Activated effector memory CD4-positive, alpha-beta T cell treated with Interleukin-2 at 50 U/mL for 16 hours (primary cell): ENCODE measurements around the gene USE1.

Experiments
- DNase-seq: peaks from one replicate; pipeline ENCODE4 v3.0.0-alpha.2; 2020

Gene USE1

GRCh38 chr19:17259118-17259780, 44.1 kb downstream of the USE1 start:
- no peak for DNase-seq

GRCh38 chr19:17259934-17260333, 44.8 kb downstream of the USE1 start:
- DNase-seq: no peak

- DNase-seq: peak; percentile 81
These were observed 45.7 kb downstream of the USE1 start for GRCh38 chr19:17260842-17261325.

GRCh38 chr19:17262557-17262956, 47.4 kb downstream of the USE1 start:
- no peak for DNase-seq

- DNase-seq: no peak
These were observed 48.8 kb downstream of the USE1 start for GRCh38 chr19:17263712-17264640.

DNA sequence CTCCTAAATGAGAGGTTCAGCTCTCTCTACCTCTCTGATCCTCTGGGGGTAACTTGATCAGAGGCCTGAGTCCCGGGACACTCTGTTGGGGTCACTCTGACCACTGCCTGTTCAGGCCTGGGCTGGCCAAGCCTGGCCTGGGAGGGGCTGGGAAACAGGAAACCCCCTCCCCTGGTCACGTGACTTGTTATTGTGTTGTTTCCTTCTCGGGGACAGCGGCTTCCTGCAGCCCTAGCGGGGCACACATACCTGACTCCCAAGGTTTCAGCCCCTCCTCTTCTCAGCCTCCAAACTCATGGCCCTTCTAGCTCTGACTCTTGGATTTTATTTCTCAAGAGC, 49.5 kb downstream of the USE1 start, which contains the start of gene USHBP1:
TSS of gene USHBP1 (minus strand) at position 105 of the 339 bp plus-strand sequence. CDS start 446 bp downstream, outside the sequence.
- DNase-seq: no peak

GRCh38 chr19:17266026-17266425, 50.9 kb downstream of the USE1 start:
- DNase-seq: no peak

GRCh38 chr19:17266589-17266974, 51.4 kb downstream of the USE1 start:
- DNase-seq: no peak

GRCh38 chr19:17266975-17267788, 52.0 kb downstream of the USE1 start, which contains the start of gene BABAM1:
Gene BABAM1 (plus strand): TSS chr19:17267443. CDS start chr19:17268807, 1,364 bp downstream.
- peak; percentile 88 for DNase-seq

DNA sequence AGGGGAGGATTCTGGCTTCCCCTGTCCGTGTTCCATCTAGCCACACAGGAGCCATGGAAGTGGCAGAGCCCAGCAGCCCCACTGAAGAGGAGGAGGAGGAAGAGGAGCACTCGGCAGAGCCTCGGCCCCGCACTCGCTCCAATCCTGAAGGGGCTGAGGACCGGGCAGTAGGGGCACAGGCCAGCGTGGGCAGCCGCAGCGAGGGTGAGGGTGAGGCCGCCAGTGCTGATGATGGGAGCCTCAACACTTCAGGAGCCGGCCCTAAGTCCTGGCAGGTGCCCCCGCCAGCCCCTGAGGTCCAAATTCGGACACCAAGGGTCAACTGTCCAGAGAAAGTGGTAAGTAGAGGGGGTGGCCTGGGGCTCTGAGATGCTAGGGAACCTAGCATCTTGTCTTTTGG, 53.6 kb downstream of the USE1 start:
- no peak for DNase-seq
